DND-41 (cell line): ENCODE results near the gene SRMS.
"Not testable (repeated sequence)": the region's sequence is repeated elsewhere in the genome, so short reads cannot be mapped to it uniquely, and the experiment has no call there.

Experiments used
- CTCF ChIP-seq: IDR thresholded peaks from 2 replicates; pipeline ENCODE4 v1.5.1; 2012; ENCODE audit warnings: borderline replicate concordance, low read length, moderate library complexity, mild to moderate bottlenecking; ENCODE audit not compliant: poor library complexity, severe bottlenecking; ENCODE audit errors: extremely low read depth
- EZH2 ChIP-seq: IDR thresholded peaks from 3 replicates; pipeline ENCODE4 v1.6.1; 2012; ENCODE audit warnings: borderline replicate concordance, low read depth, mild to moderate bottlenecking, moderate library complexity, low read length, inconsistent platforms; ENCODE audit not compliant: severe bottlenecking

DNA sequence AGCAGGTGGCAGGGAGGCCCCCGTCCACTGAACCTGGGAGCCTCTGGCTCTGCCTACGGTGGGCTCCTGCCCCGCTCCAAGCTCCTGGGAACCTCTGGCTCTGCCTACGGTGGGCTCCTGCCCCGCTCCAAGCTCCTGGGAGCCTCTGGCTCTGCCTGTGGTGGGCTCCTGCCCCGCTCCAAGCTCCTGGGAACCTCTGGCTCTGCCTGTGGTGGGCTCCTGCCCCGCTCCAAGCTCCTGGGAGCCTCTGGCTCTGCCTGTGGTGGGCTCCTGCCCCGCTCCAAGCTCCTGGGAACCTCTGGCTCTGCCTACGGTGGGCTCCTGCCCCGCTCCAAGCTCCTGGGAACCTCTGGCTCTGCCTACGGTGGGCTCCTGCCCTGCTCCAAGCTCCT is 23.5 kb upstream of the SRMS start:
- TF ChIP-seq CTCF, EZH2: not testable (repeated sequence)
